Breast epithelium (tissue), 4 donors: ENCODE results near the gene INTS6L. TPM values are rescaled to one million over a fixed set of nuclear protein-coding genes. Genes with fewer than 3 reads are reported as not detected.

ENCODE experiments used
- DNase-seq, 2 donors: peaks; one replicate each; pipeline ENCODE4 v3.0.0-alpha.2; 2019; ENCODE audit warnings: low spot score in 2 of 2
- H3K27ac ChIP-seq, 2 donors: fragments of 200-600 bp; sonication (generic) in 1 of 2; one replicate each; pipeline ENCODE4 v1.5.1; 2016 to 2019; ENCODE audit warnings: mild to moderate bottlenecking in 1 of 2
- H3K27me3 ChIP-seq, 2 donors: fragments of 200-600 bp; sonication (generic) in 1 of 2; one replicate each; pipeline versions ENCODE4 v1.5.1 to v1.6.0; 2017 to 2019; ENCODE audit warnings: control low read depth in 1 of 2, mild to moderate bottlenecking in 1 of 2
- H3K36me3 ChIP-seq: fragments of 200-600 bp; one replicate; pipeline ENCODE4 v1.5.1; 2019
- H3K4me1 ChIP-seq, 2 donors: fragments of 200-600 bp; sonication (generic); one replicate each; pipeline ENCODE4 v1.5.1; 2016 to 2019; ENCODE audit warnings: control low read depth in 1 of 2
- H3K4me3 ChIP-seq, 3 donors: fragments of 200-600 bp; sonication (generic); 1 replicate in 2 of 3; 2 replicates in 1 of 3; pipeline ENCODE4 v1.5.1; 2016 to 2019; ENCODE audit warnings: mild to moderate bottlenecking in 3 of 3, moderate library complexity in 2 of 3
- H3K9me3 ChIP-seq, 2 donors: fragments of 200-600 bp; sonication (generic) in 1 of 2; one replicate each; pipeline ENCODE4 v1.5.1; 2016 to 2019; ENCODE audit warnings: control low read depth in 1 of 2
- CTCF ChIP-seq, 3 donors: fragments of 450-650 bp; IDR thresholded peaks; one replicate each; pipeline ENCODE4 v1.5.1; 2016 to 2017; ENCODE audit warnings: antibody characterized with exemption in 3 of 3, mild to moderate bottlenecking in 3 of 3, moderate library complexity in 3 of 3
- POLR2A ChIP-seq: fragments of 450-650 bp; IDR thresholded peaks from one replicate; pipeline ENCODE4 v1.6.1; 2016; ENCODE audit warnings: antibody characterized with exemption, mild to moderate bottlenecking, moderate library complexity
- POLR2AphosphoS5 ChIP-seq, 3 donors: sonication (generic); formaldehyde crosslinking; IDR thresholded peaks; one replicate each; pipeline ENCODE4 v1.6.1; 2017; ENCODE audit warnings: antibody characterized with exemption in 3 of 3
- intact Hi-C: fragments of 100-400 bp; cut with DNase I; formaldehyde crosslinking; loops from one replicate; pipeline ENCODE4 v1.15.1; 2023; ENCODE audit warnings: low total_unique reads
- total RNA-seq, 3 donors: library from RNA; depleted of rRNA; stranded (reverse); fragments of >200 nt; gene quantifications; one replicate each; pipeline ENCODE4 v1.1.0, GENCODE V29; 2016

Gene INTS6L
- total RNA-seq, 3 donors from 2014 or later, result 7.7 to 23.4 (median 12.5) TPM

- H3K4me1 ChIP-seq, result no peaks in the 10 kb centered on the region
- H3K27me3 ChIP-seq, result peaks cover 0 to 8% of the 10 kb centered on the region in 2 donors
- peak overlapping the region; percentile 40 to 79 (median 72) for H3K4me3 ChIP-seq
- intact Hi-C loops, result no loop called here
- TF ChIP-seq POLR2A (no peak), CTCF (IDR thresholded peaks at IDR 0.05) (no peak), POLR2AphosphoS5 (IDR thresholded peaks at IDR 0.05) (peak in 1 of 3 donors; percentile 5)
- peak overlapping the region; percentile 78 to 87 for H3K27ac ChIP-seq
- DNase-seq, result no peak
- no peaks in the 10 kb centered on the region for H3K36me3 ChIP-seq
- no peaks in the 10 kb centered on the region for H3K9me3 ChIP-seq
Observed at GRCh38 chrX:135522132-135522530, 1.7 kb downstream of the INTS6L start.

- peak overlapping the region; percentile 78 to 87 for H3K27ac ChIP-seq
- intact Hi-C loops, result no loop called here
- DNase-seq, result no peak
- no peaks in the 10 kb centered on the region for H3K4me1 ChIP-seq
- no peaks in the 10 kb centered on the region for H3K36me3 ChIP-seq
- H3K27me3 ChIP-seq, result peaks cover 0 to 10% of the 10 kb centered on the region in 2 donors
- peak overlapping the region in 2 of 3 donors; percentile 72 to 79 for H3K4me3 ChIP-seq
- TF ChIP-seq POLR2AphosphoS5 (IDR thresholded peaks at IDR 0.05) (no peak), CTCF (IDR thresholded peaks at IDR 0.05) (no peak), POLR2A (no peak)
- no peaks in the 10 kb centered on the region for H3K9me3 ChIP-seq
Observed at GRCh38 chrX:135522878-135523693, 2.6 kb downstream of the INTS6L start.

GRCh38 chrX:135528254-135528653, 7.8 kb downstream of the INTS6L start:
- no peaks in the 10 kb centered on the region for H3K36me3 ChIP-seq
- TF ChIP-seq CTCF (IDR thresholded peaks at IDR 0.05) (no peak), POLR2AphosphoS5 (IDR thresholded peaks at IDR 0.05) (no peak), POLR2A (no peak)
- H3K27me3 ChIP-seq, result peaks cover 0 to 30% of the 10 kb centered on the region in 2 donors
- H3K9me3 ChIP-seq, result no peaks in the 10 kb centered on the region
- H3K27ac ChIP-seq, result no peak overlapping the region
- H3K4me3 ChIP-seq, result no peak overlapping the region
- H3K4me1 ChIP-seq, result no peaks in the 10 kb centered on the region
- intact Hi-C loops, result no loop called here
- DNase-seq, result no peak

- TF ChIP-seq POLR2A (no peak), CTCF (IDR thresholded peaks at IDR 0.05) (no peak), POLR2AphosphoS5 (IDR thresholded peaks at IDR 0.05) (no peak)
- Histone ChIP-seq H3K27ac (no peak overlapping the region), H3K9me3 (no peaks in the 10 kb centered on the region), H3K27me3 (peaks cover 0 to 30% of the 10 kb centered on the region in 2 donors), H3K4me1 (no peaks in the 10 kb centered on the region), H3K4me3 (no peak overlapping the region), H3K36me3 (no peaks in the 10 kb centered on the region)
- intact Hi-C loops, result no loop called here
- no peak for DNase-seq
Observed at GRCh38 chrX:135528756-135529155, 8.3 kb downstream of the INTS6L start.

- no peak for DNase-seq
- Histone ChIP-seq H3K9me3 (no peaks in the 10 kb centered on the region), H3K36me3 (no peaks in the 10 kb centered on the region), H3K4me3 (no peak overlapping the region), H3K27me3 (peaks cover 0 to 33% of the 10 kb centered on the region in 2 donors), H3K4me1 (no peaks in the 10 kb centered on the region), H3K27ac (no peak overlapping the region)
- TF ChIP-seq POLR2A, result no peak
- no peak for TF ChIP-seq POLR2AphosphoS5 (IDR thresholded peaks at IDR 0.05)
- intact Hi-C loops, result no loop called here
Observed at GRCh38 chrX:135530097-135530496, 9.6 kb downstream of the INTS6L start.
